Adrenal gland (tissue), 5 donors: ENCODE results near the gene UNC45A.

Experiments used
- CTCF ChIP-seq, 6 experiments: fragments of 450-650 bp in 4 of 6; fragments of 200-600 bp in 2 of 6; sonication (generic) in 1 of 6; IDR thresholded peaks; 1 replicate in 5 of 6; 2 replicates in 1 of 6; pipeline versions ENCODE4 v1.5.1 to v1.8.0; 2016 to 2021; ENCODE audit warnings: antibody characterized with exemption in 6 of 6, mild to moderate bottlenecking in 2 of 6, moderate library complexity in 1 of 6
- POLR2A ChIP-seq, 2 donors: fragments of 450-650 bp; IDR thresholded peaks; one replicate each; pipeline ENCODE4 v1.6.1; 2017; ENCODE audit warnings: antibody characterized with exemption in 2 of 2, mild to moderate bottlenecking in 2 of 2, moderate library complexity in 1 of 2
- donor health status: DM: no; HTN: no; CAD: no.

- TF ChIP-seq POLR2A (IDR thresholded peaks at IDR 0.05), result peak in 1 of 2 donors; percentile 61
- peak; percentile 77 to 95 (median 88) for TF ChIP-seq CTCF (IDR thresholded peaks at IDR 0.05)
Measured at GRCh38 chr15:90931828-90932659, 3.0 kb upstream of the UNC45A start, which contains the start of gene HDDC3.
